GM18520 (cell line): ENCODE data around the gene CD320.

Experiments used
- ATAC-seq: cut with Tn5 transposase; IDR thresholded peaks from one replicate; pipeline ENCODE4 v1.9.1; 2021; ENCODE audit not compliant: unreplicated experiment

The CD320 gene

DNA sequence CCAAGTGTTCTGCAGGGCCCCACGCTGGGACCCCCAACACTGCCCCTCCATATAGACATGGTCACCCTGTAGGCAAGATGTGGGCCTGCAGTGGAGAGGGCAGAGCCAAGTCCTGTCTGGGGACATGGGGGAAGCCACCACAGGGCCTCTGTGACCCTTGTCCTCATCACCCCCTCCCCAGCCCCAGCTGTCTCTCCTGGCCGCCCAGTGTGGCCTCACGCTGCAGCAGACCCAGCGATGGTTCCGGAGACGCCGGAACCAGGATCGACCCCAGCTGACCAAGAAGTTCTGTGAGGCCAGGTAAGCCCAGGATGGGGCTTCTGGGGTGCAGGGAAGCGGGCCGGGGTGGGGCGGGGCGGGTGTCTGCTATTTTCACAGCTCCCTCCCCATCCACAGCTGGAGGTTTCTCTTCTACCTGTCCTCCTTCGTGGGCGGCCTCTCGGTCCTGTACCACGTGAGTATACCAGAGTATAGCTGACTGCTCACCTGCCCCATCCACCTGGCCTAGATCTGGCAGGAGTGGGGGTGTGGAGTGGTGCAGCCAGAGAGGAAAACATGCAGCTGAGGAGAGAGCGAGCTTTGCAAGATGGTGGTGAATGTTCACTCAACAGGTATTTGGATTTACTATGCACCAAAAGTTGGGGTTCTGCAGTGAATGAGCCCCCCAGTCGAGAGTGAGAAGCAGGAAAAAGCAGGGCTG is 52.6 kb downstream of the CD320 start:
- no peak for ATAC-seq

DNA sequence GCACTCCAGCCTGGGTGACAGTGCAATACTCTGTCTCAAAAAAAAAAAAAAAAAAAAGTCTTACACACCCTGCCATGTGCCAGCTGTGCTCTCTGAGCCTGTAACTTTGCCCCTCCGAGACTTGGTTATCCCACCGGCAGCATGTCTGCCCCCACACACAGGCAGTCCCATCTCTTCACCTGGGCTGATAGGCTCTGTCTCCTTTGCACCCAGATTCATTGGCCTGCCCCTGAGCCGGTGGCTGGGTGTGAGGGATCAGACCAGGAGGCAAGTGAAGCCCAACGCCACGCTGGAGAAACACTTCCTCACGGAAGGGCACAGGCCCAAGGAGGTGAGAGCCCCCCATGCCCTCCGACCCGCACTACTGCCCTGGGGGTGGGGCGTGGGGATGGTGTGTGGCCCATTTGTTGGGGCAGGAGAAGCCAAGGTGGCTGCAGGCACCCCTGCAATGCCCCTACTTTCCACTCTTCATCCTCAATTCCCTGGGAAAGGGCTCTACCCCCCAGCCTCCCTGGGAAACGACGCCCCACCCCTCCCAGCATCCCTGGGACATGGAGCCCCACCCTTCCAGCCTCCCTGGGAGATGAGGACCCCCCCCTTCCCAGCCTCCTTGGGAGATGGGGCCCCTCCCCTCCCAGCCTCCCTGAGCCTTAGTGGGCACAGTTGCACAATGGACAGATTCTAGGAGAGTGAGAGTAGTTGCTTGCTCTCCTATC is 53.7 kb downstream of the CD320 start:
- ATAC-seq: no peak

DNA sequence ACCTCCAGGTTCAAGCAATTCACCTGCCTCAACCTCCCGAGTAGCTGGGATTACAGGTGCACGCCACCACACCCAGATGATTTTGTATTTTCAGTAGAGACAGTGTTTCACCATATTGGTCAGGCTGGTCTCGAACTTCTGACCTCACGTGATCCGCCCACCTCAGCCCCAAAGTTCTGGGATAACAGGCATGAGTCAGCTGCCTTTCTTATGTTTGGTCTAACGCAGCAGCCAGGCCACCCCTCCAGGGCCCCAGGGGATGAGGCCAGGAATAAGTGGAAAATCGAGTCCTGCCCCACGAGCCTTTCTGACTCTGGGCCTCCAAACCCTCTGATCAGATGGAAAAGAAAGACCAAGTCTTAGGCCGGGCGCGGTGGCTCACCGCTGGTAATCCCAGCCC is 54.5 kb downstream of the CD320 start:
- ATAC-seq: no peak

DNA sequence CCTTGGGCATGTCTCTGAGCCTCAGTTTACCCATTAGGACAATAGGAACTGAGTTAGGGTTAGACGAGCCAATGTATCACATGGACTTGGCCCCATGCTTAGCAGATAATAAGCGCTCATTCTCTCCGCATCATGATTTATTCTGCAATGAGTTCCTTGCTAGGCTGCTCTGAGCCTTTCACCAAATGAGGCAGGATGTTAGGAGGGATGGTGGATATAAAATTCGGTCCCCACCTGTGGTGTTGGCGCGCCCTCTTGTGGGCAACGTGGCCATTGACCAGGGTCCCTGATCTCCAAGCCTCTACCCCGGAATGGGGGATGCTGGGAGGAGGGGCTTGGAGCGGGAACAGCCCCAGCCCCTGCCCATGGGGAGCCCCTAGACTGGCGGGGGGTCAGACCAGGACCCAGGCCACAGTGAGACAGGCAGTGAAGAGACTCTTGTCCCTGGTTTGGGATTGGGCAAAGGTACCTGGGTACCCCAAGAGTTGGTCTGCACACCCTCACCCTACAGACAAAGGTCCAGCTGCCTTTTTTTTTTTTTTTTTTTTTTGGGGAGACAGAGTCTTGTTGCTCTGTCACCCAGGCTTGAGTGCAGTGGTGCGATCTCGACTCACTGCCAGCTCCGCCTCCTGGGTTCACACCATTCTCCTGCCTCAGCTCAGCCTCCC is 55.1 kb downstream of the CD320 start:
- no peak for ATAC-seq
